Mammary epithelial cell (primary cell): Measurements from ENCODE around the gene CTBP2.

ENCODE experiments used
- CTCF ChIP-seq, 2 donors: IDR thresholded peaks in 1 of 2; conservative IDR thresholded peaks in 1 of 2; 2 replicates each; pipeline ENCODE4 v1.5.1; 2011 to 2012; ENCODE audit warnings: inconsistent platforms in 2 of 2, low read length in 2 of 2, mild to moderate bottlenecking in 2 of 2, control low read depth in 1 of 2, low read depth in 1 of 2; ENCODE audit not compliant: insufficient read depth in 1 of 2; ENCODE audit errors: extremely low read depth in 1 of 2
- EZH2 ChIP-seq: IDR thresholded peaks from 2 replicates; pipeline ENCODE4 v1.6.1; 2012; ENCODE audit warnings: low read length, inconsistent platforms, borderline replicate concordance

- no peak for TF ChIP-seq CTCF (conservative IDR thresholded peaks at IDR 0.05 in 1 of 2, IDR thresholded peaks at IDR 0.05 in 1 of 2; ENCODE audit: extremely low read depth in 1 of 2, insufficient read depth in 1 of 2, low read depth in 1 of 2, low read length in 2 of 2)
- TF ChIP-seq EZH2 = no peak
Observed at GRCh38 chr10:125141860-125142484, 18.4 kb downstream of the CTBP2 start.
